ENCODE measurements around the gene RFT1.

The RFT1 gene

GRCh38 chr3:53101956-53102355 is 28.3 kb downstream of the RFT1 start:
- H3K27me3 ChIP-seq (ENCODE audit: insufficient read depth, poor library complexity, severe bottlenecking): no peaks in the 10 kb centered on the region
- no peak overlapping the region for H3K27ac ChIP-seq (replicated peaks)
- TF ChIP-seq REST (IDR thresholded peaks at IDR 0.05; ENCODE audit: insufficient replicate concordance, low read depth) (no peak), POLR2AphosphoS5 (IDR thresholded peaks at IDR 0.05; ENCODE audit: low read depth) (no peak), SPI1 (IDR thresholded peaks at IDR 0.05; ENCODE audit: borderline replicate concordance, low read depth) (no peak), CTCF (IDR thresholded peaks at IDR 0.05; ENCODE audit: insufficient read depth, low read length) (no peak), GABPA (IDR thresholded peaks at IDR 0.05; ENCODE audit: low read depth) (no peak)
- DNase-seq (ENCODE audit: low read depth in 1 of 2, low spot score in 1 of 2): no peak
- H3K4me3 ChIP-seq (replicated peaks; ENCODE audit: insufficient read depth, low read length): no peak overlapping the region

GRCh38 chr3:53100818-53101466 is 29.3 kb downstream of the RFT1 start:
- no peak for DNase-seq (ENCODE audit: low read depth in 1 of 2, low spot score in 1 of 2)
- Histone ChIP-seq H3K27me3 (ENCODE audit: insufficient read depth, poor library complexity, severe bottlenecking) (no peaks in the 10 kb centered on the region), H3K4me3 (replicated peaks; ENCODE audit: insufficient read depth, low read length) (no peak overlapping the region), H3K27ac (replicated peaks) (no peak overlapping the region)
- TF ChIP-seq CTCF (IDR thresholded peaks at IDR 0.05; ENCODE audit: insufficient read depth, low read length): no peak
- TF ChIP-seq SPI1 (IDR thresholded peaks at IDR 0.05; ENCODE audit: borderline replicate concordance, low read depth): no peak
- no peak for TF ChIP-seq POLR2AphosphoS5 (IDR thresholded peaks at IDR 0.05; ENCODE audit: low read depth)

- Histone ChIP-seq H3K4me3 (replicated peaks; ENCODE audit: insufficient read depth, low read length) (no peak overlapping the region), H3K27me3 (ENCODE audit: insufficient read depth, poor library complexity, severe bottlenecking) (no peaks in the 10 kb centered on the region), H3K27ac (replicated peaks) (no peak overlapping the region)
- no peak for DNase-seq (ENCODE audit: low read depth in 1 of 2, low spot score in 1 of 2)
- TF ChIP-seq REST (IDR thresholded peaks at IDR 0.05; ENCODE audit: insufficient replicate concordance, low read depth): no peak
- no peak for TF ChIP-seq POLR2AphosphoS5 (IDR thresholded peaks at IDR 0.05; ENCODE audit: low read depth)
- no peak for TF ChIP-seq CTCF (IDR thresholded peaks at IDR 0.05; ENCODE audit: insufficient read depth, low read length)
- no peak for TF ChIP-seq SPI1 (IDR thresholded peaks at IDR 0.05; ENCODE audit: borderline replicate concordance, low read depth)
- TF ChIP-seq GABPA (IDR thresholded peaks at IDR 0.05; ENCODE audit: low read depth): no peak
Observed at GRCh38 chr3:53097887-53098286, 32.3 kb downstream of the RFT1 start.

GRCh38 chr3:53092942-53093341 is 37.3 kb downstream of the RFT1 start:
- H3K27ac ChIP-seq (replicated peaks): no peak overlapping the region
- H3K27me3 ChIP-seq (ENCODE audit: insufficient read depth, poor library complexity, severe bottlenecking): no peaks in the 10 kb centered on the region
- no peak for TF ChIP-seq CTCF (IDR thresholded peaks at IDR 0.05; ENCODE audit: insufficient read depth, low read length)
- no peak for DNase-seq (ENCODE audit: low read depth in 1 of 2, low spot score in 1 of 2)
- no peak overlapping the region for H3K4me3 ChIP-seq (replicated peaks; ENCODE audit: insufficient read depth, low read length)

All from HL-60 (cell line).